DND-41 (cell line): Measurements from ENCODE around the gene HTR3B.

ENCODE experiments used
- ATAC-seq: fragments of 200-7000 bp; cut with Tn5 transposase; 3 replicates; pipeline ENCODE4 v1.9.1; 2021; ENCODE audit warnings: low read depth; ENCODE audit not compliant: insufficient read depth
- DNase-seq: peaks from one replicate; pipeline ENCODE4 v3.0.0-alpha.2; 2020
- H2AFZ ChIP-seq: 2 replicates; pipeline ENCODE4 v1.6.0; 2012; ENCODE audit warnings: low read depth, low read length
- H3K27ac ChIP-seq: 2 replicates; pipeline ENCODE4 v1.5.1; 2012; ENCODE audit warnings: low read length, inconsistent platforms
- H3K27me3 ChIP-seq: fragments of 200-600 bp; sonication (generic); 2 replicates; pipeline ENCODE4 v1.6.0; 2012; ENCODE audit warnings: low read length, mild to moderate bottlenecking, inconsistent platforms; ENCODE audit not compliant: insufficient read depth, poor library complexity
- H3K36me3 ChIP-seq: 2 replicates; pipeline ENCODE4 v1.5.1; 2012; ENCODE audit warnings: low read length, inconsistent platforms; ENCODE audit not compliant: insufficient read depth
- H3K4me1 ChIP-seq: 2 replicates; pipeline ENCODE4 v1.5.1; 2012; ENCODE audit warnings: mild to moderate bottlenecking, low read length; ENCODE audit not compliant: insufficient read depth
- H3K4me2 ChIP-seq: 2 replicates; pipeline ENCODE4 v1.6.0; 2012; ENCODE audit warnings: mild to moderate bottlenecking, moderate library complexity, low read length, inconsistent platforms; ENCODE audit not compliant: insufficient read depth
- H3K4me3 ChIP-seq, 2 experiments: fragments of 200-600 bp in 1 of 2; shearing (Covaris generic) in 1 of 2; 2 replicates each; pipeline ENCODE4 v1.5.1; 2012 to 2016; ENCODE audit warnings: inconsistent platforms in 2 of 2, low read length in 2 of 2, mild to moderate bottlenecking in 2 of 2, low read depth in 1 of 2, moderate library complexity in 1 of 2
- H3K79me2 ChIP-seq: 2 replicates; pipeline ENCODE4 v1.6.0; 2012; ENCODE audit warnings: low read length, inconsistent platforms; ENCODE audit not compliant: insufficient read depth
- H3K9ac ChIP-seq: 2 replicates; pipeline ENCODE4 v1.6.0; 2012; ENCODE audit warnings: low read depth, mild to moderate bottlenecking, inconsistent platforms, low read length, moderate library complexity
- H3K9me3 ChIP-seq: 2 replicates; pipeline ENCODE4 v1.5.1; 2012; ENCODE audit warnings: low read length, moderate library complexity, mild to moderate bottlenecking, inconsistent platforms; ENCODE audit not compliant: insufficient read depth, severe bottlenecking
- H4K20me1 ChIP-seq: 2 replicates; pipeline ENCODE4 v1.6.0; 2012; ENCODE audit warnings: low read length; ENCODE audit not compliant: insufficient read depth
- EZH2 ChIP-seq: IDR thresholded peaks from 3 replicates; pipeline ENCODE4 v1.6.1; 2012; ENCODE audit warnings: borderline replicate concordance, low read depth, mild to moderate bottlenecking, moderate library complexity, low read length, inconsistent platforms; ENCODE audit not compliant: severe bottlenecking
- TF ChIP-seq, protein P1 (sequence below): IDR thresholded peaks from 2 replicates; pipeline ENCODE4 v1.5.1; 2012; ENCODE audit warnings: borderline replicate concordance, low read length, moderate library complexity, mild to moderate bottlenecking; ENCODE audit not compliant: poor library complexity, severe bottlenecking; ENCODE audit errors: extremely low read depth

The HTR3B gene

DNA sequence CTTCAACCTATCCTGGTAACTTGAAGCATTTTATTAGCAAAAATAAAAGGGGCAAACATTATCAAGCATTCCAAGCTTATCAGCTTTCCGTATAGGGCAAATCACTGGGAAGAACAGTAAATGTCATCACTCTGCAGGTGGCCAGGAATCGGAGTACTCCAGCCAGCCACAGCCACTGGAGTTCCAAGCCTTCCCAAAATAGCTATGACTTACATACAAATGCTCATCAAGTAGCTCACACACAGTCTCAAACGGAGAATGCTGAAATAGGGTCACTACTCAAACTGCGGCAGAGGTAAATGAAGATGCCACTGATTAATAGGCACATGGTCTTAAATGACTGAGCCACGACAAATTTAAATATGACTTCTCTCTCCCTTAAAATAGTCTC, 31.4 kb upstream of the HTR3B start:
- no peak overlapping the region for H3K4me3 ChIP-seq
- H3K9ac ChIP-seq = no peak overlapping the region
- no peaks in the 10 kb centered on the region for H3K9me3 ChIP-seq
- peak overlapping the region; percentile 96 for H3K4me2 ChIP-seq
- no peak overlapping the region for H2AFZ ChIP-seq
- H3K4me1 ChIP-seq = peaks cover 44% of the 10 kb centered on the region
- no peak for DNase-seq
- peaks cover 6% of the 10 kb centered on the region for H3K79me2 ChIP-seq
- no peaks in the 10 kb centered on the region; the same call in 1 of the 2 replicates for H3K36me3 ChIP-seq
- no peak for ATAC-seq
- H3K27me3 ChIP-seq = no peaks in the 10 kb centered on the region
- TF ChIP-seq, protein P1, sequence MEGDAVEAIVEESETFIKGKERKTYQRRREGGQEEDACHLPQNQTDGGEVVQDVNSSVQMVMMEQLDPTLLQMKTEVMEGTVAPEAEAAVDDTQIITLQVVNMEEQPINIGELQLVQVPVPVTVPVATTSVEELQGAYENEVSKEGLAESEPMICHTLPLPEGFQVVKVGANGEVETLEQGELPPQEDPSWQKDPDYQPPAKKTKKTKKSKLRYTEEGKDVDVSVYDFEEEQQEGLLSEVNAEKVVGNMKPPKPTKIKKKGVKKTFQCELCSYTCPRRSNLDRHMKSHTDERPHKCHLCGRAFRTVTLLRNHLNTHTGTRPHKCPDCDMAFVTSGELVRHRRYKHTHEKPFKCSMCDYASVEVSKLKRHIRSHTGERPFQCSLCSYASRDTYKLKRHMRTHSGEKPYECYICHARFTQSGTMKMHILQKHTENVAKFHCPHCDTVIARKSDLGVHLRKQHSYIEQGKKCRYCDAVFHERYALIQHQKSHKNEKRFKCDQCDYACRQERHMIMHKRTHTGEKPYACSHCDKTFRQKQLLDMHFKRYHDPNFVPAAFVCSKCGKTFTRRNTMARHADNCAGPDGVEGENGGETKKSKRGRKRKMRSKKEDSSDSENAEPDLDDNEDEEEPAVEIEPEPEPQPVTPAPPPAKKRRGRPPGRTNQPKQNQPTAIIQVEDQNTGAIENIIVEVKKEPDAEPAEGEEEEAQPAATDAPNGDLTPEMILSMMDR = no peak
- no peak for TF ChIP-seq EZH2
- no peak overlapping the region for H3K27ac ChIP-seq
- H4K20me1 ChIP-seq = peaks cover 7% of the 10 kb centered on the region; the same call in 1 of the 2 replicates

DNA sequence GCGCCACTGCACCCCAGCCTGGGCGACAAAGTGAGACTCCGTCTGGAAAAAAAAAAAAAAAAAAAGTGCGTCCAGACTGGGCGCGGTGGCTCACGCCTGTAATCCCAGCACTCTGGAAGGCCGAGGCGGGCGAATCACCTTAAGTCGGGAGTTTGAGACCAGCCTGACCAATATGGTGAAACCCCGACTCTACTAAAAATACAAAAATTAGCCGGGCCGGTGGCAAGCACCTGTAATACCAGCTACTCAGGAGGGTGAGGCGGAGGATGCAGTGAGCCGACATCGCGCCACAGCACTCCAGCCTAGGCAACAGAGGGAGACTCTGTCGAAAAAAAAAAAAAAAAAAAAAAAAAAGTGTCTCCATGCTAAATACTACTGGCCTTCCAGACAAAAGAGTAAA, 30.5 kb upstream of the HTR3B start:
- Histone ChIP-seq H3K4me3 (peak overlapping the region; percentile 80 to 89; a peak in 3 of 4 replicates), H3K79me2 (peaks cover 6% of the 10 kb centered on the region), H2AFZ (peak overlapping the region; percentile 98; the same call in 1 of the 2 replicates), H3K36me3 (no peaks in the 10 kb centered on the region; the same call in 1 of the 2 replicates), H3K4me2 (peak overlapping the region; percentile 96), H3K27me3 (no peaks in the 10 kb centered on the region), H3K27ac (no peak overlapping the region; the same call in 1 of the 2 replicates), H4K20me1 (peaks cover 7% of the 10 kb centered on the region; the same call in 1 of the 2 replicates), H3K9ac (peak overlapping the region; percentile 76), H3K4me1 (peaks cover 44% of the 10 kb centered on the region), H3K9me3 (no peaks in the 10 kb centered on the region)
- DNase-seq (no peak), ATAC-seq (no peak)
- TF ChIP-seq, protein P1 = no peak

DNA sequence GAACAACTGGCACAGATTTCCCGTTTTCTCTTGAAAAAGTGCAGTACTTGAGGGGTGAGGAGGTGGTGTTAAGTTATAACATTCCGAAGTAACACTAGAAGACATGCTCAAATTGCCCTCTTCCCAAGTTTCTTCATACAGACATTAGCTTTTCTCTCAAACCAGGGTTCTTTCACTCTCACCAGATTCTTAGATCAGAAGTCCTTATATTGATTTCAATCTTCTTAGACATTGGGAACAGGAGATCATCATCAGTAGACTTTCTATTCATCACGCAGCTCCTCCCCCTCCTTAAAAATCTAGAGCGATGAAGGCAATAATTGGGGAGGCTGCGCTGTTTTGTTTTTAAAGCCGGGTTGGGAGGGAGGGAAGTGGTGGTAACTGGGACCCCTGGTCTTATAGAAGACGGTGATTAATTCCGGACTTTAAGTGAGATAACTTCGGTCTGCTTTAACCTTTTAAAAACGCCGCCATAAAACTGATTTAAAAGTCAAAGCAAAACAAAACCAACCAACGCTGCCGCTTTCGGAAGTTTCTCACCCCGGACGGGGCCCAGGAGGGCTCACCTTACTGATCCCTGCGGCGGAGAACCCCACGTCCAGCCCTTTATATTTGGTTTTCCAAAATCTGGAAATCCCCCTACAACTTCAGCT, 29.9 kb upstream of the HTR3B start:
- no peaks in the 10 kb centered on the region; the same call in 1 of the 2 replicates for H3K36me3 ChIP-seq
- H3K27ac ChIP-seq = peak overlapping the region; percentile 71
- no peaks in the 10 kb centered on the region for H3K9me3 ChIP-seq
- no peaks in the 10 kb centered on the region for H3K27me3 ChIP-seq
- H3K79me2 ChIP-seq = peaks cover 6% of the 10 kb centered on the region
- peak overlapping the region; percentile 80 to 89; a peak in 3 of 4 replicates for H3K4me3 ChIP-seq
- peaks cover 4% of the 10 kb centered on the region; the same call in 1 of the 2 replicates for H4K20me1 ChIP-seq
- H2AFZ ChIP-seq = peak overlapping the region; percentile 98
- H3K9ac ChIP-seq = peak overlapping the region; percentile 76
- peak overlapping the region; percentile 96 for H3K4me2 ChIP-seq
- ATAC-seq (peak; percentile 44), DNase-seq (peak; percentile 10)
- peaks cover 44% of the 10 kb centered on the region for H3K4me1 ChIP-seq
- TF ChIP-seq, protein P1 = no peak
- TF ChIP-seq EZH2 = no peak
